GM21529 (cell line): ENCODE data around the gene DCTD.
A peak's percentile ranks its signal among the peaks of the same experiment; 100 is the strongest.

Experiments used
- ATAC-seq: cut with Tn5 transposase; IDR thresholded peaks from one replicate; pipeline ENCODE4 v1.9.1; 2021; ENCODE audit not compliant: unreplicated experiment

DCTD gene

DNA sequence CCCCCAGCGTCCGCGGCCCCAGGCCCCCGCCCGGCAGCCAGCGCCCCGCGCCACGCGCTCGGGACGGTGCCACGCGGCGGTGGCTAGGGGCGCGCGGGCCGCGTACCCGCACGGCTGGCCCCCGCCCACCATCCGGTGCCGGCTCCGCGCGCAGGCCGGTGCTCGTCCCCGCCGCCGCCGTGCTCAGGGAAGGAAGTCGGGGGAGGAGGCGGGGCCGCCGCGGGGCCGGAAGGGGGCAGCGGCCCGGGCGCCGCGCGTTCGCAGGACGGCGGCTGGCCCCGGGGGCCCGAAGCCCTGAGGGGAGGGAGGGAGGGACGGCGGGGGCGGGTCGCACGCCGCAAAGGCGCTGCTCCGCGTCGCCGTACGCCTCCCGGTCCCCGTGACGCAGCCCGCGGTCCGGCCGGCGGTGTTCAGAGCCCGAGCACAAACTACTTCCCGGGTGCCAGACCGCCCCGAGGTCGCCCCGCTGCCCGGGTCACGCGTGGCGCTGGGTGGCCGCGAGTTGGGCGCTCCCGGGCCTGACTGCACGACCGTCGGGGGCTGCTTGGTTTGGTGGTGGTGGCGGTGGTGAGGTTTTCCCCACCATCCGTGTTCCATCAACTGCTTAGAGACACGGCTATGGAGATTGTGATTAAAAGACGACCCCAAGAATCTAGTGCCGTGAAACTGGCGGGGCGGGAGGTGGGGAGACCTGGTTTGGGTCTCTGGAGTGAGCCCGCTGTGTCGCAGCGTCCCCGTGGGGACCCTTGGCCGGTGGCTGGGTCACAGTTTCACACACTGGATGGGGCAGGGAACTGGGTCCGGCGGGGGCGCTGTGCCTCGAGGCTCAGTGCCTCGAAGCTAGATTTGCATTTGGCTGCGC lies at the start of gene DCTD:
DCTD (minus strand) TSS at position 205 of the 862 bp plus-strand sequence. CDS start 1,818 bp downstream, outside the sequence.
- peak; percentile 83 for ATAC-seq

DNA sequence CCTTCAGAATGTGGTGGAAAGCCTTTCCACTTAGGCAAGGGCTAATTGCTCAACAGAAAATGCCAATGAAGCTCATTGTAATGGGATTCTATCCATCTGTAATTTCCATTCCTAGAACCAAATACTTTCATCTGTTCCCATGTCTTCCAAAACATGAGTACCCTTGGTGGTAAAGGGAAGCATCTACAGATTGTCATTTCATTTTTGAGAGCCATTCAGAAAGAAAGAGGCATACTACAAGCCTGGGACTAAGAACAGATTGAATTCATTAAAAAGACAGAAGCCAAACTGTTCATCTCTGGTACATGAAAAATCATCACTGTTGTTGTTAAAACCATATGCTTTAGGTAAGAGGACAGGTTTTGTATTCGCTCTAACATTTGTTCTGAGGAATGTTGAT lies 43.6 kb upstream of the DCTD start:
- ATAC-seq, result no peak

DNA sequence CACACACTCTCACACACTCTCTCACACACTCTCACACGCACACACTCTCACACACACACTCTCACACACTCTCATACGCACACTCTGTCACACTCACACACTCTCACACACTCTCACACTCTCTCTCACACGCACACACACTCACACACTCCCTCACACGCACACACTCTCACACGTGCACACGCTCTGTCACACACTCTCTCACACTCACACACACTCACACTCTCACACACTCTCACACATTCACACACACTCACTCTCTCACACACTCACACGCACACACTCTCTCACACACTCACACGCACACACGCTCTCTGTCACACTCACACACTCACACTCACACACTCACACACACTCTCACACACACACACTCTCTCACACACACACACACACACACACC lies 43.0 kb upstream of the DCTD start:
- ATAC-seq, result no peak

DNA sequence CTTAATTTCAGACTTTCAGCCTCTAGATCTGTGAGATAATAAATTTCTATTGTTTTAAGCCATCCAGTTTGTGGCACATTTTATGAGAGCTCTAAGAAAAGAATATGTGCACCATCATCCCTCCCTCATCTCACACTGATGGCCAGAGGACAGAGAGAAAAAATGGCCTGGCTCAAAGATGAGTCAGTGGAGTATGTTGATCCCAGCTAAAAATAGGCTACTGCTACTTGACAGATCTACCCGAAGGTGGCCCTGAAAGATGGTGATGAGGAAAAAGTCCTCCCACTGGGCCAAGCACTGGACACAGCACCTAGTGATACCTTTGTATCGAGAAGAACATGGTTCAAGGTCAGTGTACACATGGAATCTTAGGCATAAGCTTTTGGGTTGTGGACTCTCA lies 38.2 kb upstream of the DCTD start:
- no peak for ATAC-seq

DNA sequence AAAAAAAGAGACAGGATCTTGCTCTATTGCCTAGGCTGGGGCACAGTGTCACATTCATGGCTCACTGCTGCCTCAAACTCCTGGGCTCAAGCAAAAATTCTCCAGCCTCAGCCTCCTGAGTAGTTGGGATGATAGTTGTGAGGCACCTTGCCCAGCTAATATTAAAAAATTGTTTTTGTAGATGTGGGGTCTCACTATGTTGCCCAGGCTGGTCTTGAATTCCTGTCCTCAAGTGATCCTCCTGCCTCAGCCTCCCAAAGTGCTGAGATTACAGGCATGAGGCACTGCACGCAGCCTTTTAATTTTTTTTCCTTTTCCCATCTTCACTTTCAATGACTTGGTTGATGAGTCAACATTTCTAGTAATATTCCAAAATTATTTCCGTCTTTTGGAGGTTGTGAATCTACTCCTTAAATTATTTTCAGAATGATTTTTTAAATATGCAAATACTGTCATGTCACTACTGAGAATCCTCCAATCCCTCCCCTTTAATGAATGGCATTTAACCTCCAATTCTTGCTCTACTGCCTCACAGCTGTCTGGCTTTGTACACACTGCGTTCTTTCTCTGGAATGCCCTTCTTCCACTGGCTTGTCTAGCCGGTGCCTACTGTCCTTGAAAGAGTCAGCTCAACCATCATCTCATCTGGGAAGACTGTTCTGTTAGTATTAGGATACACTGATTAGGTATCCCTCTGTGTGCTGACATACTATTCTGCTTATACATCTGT lies 27.5 kb upstream of the DCTD start:
- ATAC-seq, result no peak

DNA sequence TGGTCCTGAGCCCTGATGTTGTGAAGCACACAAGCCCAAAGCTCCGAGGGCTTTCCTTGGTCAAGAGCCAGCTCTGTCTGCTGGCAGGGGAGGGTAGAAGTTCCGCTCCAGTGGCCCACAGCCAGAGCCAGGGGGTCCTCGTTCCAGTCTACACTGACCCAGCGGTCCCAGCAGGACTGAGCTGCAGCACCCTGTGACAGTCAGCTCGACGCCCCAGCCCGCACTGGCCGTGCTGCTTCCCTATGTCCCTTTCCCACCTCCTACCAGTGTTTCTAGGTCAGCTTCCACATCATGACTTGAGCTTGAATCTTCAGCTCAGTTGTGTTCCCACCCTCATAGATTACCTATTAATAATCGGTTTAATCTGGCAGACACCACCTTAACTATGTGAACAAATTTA lies 22.5 kb upstream of the DCTD start:
- no peak for ATAC-seq

DNA sequence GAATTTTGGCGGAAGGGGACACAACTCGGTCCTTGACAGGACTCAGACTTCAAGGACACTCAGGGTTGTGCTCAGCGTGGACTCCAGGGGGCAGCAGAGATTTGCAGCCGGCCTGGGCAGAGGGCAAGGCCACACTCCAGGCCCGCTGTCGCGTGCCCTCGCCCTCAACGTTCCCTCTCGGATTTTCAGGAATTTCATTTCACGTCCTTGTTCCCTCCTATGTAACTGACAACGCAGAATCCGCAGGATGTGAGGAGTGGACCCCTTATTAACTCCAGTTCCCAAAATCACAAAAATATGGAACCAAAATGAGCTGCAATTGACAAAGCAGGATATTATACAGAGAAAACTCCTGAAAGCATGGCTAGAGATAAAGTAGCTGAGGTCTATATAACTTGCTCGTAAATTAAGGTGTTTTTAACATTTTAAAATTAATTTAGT lies 21.0 kb upstream of the DCTD start:
- ATAC-seq, result peak; percentile 98

DNA sequence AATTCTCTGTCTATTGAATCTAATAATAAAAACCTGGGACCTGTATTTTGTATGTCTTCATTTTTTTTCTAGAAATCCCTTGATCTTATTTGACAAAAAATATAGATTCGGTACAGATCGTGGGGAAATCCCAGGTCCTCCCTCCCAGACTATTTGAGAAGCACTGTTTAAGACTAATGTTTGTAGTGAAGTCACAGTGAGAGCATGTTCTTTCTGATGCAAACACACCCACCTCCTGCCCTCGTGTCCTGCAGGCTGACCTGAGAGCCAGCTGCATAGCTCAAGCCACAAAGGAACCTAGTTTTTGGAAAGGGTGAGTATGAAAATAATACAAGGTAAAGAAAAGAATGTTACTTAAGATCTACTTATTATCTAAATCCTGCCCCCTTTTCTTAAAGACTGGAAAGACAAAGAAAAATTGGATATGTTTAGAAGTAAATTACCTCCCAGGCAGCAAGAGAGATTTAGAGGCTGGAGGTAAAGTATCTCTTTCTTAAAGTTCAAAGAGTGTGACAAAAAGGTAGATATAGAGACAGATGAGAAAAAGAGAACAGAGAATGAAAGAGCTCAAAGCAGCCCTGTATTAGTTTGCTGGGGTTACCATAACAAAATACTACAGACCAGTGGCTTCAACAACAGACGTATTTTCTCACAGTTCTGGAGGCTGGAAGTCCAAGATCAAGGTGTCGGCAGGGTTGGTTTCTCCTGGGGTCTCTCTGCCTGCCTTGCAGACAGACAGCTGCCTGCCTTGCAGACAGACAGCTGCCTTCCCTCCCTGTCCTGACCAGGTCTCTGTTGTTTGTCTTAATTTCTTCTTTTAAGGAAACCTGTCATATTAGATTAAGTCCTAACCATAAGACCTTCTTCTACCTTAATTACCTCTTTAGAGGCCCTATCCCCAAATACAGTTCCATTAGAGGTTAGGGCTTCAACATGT lies 20.4 kb upstream of the DCTD start:
- ATAC-seq, result peak; percentile 27

DNA sequence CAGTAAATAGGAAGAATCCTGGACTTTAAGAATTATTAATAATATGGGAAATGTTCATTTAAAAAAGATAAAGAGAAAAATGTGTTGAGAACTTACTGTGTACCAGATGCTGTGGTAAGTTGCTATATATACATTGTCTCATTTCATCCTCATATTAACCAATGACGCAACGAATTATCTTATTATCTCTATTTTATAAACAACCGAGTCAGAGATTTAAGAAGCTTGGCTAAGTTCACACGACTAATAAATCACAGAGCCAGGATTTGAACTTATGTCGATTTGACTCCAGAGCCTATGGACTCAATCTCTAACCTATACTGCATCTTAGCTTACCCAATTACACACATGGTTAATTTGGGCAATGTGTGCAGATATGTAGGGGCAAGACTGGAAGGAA lies 15.5 kb upstream of the DCTD start:
- ATAC-seq, result no peak

DNA sequence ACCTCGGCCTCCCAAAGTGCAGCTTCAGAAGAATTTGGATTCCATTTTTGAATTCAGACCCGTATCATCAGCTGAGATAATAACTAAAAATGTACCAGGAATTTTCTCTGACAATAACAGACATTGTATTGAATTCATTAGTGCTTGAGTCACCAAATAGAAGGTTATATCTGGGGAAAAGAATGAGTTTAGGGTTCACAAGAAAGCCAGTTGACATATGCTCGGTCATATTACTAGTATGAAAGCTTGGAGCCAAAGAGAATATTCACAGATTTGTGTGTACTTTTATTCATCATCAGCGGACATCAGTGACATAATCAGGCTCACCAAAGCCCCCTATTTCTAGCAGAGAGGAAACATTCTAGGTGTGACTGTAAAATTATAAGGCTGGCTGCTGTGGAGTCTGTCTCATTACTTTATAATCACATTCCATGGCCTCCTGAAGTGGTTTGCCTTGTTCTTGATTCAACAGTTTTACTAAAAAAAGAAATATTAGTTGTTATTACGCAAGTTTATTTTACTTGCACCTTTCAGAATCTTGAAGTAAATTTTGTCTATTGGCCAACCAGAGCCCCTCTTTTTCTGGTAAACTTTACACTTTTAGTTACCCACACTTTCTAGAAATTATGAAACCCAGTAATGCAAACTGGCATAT lies 14.6 kb upstream of the DCTD start:
- no peak for ATAC-seq

DNA sequence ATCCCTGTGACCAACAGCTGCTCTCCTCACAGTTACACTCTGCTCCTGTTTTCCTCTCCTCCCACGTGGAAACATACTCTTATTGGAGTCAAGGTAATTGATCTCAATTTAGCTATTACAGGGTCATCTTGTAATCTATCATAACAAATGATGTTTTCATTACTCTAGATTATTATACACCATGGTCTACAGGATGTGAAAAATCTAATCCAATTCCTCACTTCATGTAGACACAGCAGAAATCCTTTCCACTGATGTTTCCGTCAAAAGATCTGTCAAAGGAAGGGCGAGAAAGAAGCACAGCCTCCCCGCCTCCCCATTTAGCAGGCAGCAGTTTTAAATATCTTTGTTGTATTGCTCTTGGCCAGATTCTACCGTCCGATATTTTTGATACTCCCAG lies 13.7 kb upstream of the DCTD start:
- ATAC-seq, result no peak

DNA sequence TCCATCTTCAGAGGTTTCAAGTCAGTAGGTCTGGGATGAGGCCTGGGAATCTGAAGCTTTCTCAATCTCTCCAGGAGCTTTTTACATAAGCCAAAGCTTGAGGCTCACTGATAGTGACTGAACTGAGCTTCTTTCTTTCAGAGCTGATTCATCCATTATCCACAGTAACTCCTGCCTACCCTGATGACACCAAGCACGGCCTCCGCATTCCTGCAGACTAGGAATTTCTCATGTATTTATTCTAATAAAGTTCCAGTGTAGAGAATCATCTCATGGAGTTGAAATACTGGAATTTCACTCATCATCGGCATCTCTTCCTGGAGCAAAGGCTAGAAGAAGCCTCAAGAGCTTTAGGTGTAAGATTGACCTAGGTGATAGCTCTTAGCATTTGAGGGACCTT lies 12.1 kb upstream of the DCTD start:
- no peak for ATAC-seq

DNA sequence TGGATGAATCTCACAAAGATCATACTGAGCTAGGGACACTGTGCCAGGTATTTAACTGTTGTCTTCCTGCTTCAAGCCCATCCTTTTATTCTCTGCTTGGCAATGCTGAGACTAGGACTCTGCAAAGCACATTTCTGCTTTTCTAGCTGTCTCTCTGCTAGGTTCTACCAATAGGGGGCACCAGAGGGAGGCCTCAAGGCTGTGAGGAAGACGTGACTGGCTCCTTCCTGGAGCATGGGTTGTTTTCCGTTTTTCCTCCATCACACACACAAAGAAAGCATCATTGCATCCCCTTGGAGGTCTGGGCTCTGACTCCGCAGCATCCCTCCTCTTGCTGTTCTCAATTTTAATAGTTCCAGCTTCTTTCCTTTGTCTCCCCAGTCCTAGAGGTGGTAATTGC lies 10.9 kb upstream of the DCTD start:
- no peak for ATAC-seq

DNA sequence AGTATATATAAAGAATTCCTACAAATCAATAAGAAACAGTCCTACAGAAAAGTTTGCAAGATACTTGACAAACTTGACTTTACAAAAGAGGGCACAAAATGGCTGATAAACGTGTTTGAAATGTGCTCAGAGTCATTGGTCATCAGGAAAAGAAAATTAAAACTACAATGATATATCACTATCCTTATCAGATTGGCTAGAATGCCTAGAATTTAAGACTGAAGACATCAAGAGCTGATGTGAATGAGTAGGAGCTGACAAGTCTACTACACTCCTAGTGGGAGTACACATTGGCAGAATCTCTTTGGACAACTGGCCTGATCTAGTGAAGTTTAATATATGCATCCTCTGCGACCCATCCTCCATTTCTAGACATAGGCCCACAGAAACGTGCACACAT lies 10.3 kb upstream of the DCTD start:
- no peak for ATAC-seq

DNA sequence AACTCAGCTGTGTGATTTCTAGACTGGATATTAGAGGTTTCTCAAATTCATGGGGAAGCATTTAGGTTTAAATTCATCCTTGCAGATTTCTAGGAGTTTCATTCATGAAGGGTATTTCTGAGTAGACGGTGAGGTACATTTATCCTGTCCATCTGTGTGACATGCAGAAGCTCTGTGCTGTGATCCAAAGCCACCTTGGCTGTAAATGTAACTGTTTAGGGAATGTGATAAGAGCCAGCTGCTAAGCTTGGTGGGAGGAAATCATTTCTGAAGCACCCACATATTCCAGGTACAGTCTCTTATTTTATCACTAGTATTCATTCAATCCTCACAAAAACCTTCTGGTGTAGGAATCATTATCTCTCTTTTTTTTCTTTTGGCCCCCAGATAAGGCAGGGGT lies 8.7 kb upstream of the DCTD start:
- ATAC-seq, result no peak

DNA sequence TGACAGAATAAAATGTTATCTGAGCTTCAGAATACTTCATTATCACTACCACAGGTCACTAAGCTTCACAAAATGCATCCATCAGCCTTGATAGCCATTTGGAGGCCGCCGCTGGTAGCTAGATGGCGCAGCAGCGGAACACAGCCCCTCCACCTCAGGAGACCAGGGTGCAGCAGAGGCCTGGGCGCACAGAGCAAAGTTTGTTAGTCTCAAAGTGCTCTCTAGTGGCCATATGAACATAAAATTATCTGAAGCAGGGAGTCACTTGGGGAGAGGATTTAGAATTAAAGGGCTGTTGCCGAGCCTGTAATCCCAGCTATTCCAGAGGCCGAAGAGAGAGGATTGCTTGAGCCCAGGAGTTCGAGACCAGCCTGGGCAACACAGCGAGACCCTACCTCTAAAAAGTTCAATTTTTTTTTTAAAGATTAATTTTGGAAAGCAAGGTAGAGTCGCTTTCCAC lies 8.1 kb upstream of the DCTD start:
- ATAC-seq, result peak; percentile 100

DNA sequence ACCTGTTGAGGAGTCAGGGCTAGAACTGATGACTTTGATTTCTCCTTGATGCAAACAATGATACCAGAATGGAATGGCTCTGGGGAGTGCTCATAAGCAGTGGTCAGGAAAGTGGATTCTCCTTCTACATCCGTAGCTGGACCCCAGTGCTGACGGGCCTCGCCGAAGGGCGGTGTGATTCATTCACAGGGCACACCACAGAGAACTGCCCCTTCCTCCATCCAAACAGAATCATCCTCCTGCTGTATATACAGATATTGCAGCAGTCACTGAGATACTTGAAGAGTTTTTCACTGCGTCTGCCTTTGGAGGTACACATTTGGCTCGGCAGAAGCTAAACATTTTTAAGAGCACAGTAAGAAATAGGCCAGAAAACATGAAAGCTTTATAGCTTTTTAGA lies 7.3 kb upstream of the DCTD start:
- ATAC-seq, result no peak

DNA sequence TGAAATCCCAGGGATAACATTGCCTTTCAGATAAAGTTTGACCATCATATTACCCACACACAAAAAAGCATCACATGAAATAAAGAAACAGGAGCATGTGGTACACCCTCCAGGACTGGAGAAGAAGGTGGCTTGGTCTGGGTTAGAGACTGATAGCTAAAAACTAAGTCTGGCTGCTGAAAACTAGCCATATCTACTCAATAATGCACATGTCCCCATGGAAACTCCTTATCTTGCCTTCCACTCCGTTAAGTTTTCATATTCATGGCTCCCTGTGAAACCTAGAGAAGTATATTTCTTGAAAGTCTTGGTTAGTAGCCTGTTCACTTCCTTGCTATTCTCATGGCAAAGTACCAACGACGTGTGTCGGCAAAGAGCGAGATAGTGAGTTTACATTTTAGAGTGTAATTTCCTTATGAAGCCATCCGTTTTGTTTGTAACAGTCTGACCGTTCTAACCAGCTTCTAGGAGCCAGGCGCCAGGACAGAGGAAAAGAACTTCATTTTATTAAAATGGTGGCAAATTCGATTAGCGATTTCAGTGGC lies 6.7 kb upstream of the DCTD start:
- ATAC-seq, result no peak

DNA sequence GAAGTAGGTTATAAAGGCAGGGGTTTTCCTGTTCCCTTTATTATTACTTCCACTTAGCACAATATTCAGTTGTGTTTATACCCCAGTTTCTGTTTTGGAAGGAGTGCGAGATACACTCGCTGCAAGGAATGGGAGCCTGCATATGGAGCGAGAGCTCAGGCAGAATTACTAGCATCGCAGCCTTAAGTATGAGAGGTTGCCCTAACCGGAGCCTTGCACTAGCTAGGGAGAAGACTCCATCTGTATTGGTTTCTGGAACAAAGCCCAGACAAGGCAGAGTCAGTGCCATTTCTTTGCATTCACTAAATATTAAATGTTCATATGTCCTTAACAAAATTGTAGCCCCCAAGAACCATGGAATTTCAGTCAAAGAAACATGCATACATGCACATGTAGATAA lies 6.2 kb upstream of the DCTD start:
- ATAC-seq, result no peak

DNA sequence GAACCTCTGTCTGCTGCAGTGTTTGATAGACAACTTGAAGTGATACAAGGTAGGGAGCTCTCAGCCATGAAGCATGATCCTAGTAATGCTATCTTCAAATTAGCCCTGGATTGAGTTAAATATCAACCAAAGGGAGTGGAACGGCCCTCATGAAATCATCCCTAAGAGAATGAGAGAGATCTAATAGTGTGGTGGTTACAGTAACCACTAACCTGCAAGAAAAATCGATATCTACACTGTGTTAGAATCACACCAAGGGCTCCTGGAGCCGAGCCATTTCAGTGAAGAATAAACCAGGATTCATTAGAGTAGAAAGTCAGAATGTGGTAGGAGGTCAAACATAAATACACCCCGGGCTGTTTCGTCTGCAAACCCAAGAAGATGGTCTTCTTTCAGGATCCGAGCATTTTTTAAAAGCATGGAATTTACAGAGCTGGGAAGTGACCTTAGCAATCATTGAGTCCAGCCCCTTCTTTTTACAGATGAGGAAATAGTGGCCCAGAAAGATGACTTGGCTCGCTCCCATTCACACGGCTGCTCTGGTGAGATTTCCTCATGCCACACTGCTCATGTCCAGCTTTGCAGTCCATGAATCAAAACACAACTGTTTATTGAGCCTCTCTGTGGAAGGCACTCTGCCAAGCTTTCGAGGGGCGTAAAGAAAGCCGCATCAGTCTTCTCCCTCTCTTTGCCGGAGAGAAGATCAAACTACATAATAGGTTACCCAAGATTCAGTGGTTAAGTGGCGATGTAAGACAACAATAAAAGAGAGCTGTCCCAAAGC lies 5.5 kb upstream of the DCTD start:
- no peak for ATAC-seq
